ENCODE results near the gene INPP4A.
A peak's percentile ranks its signal among the peaks of the same experiment; 100 is the strongest.

Gene INPP4A

DNA sequence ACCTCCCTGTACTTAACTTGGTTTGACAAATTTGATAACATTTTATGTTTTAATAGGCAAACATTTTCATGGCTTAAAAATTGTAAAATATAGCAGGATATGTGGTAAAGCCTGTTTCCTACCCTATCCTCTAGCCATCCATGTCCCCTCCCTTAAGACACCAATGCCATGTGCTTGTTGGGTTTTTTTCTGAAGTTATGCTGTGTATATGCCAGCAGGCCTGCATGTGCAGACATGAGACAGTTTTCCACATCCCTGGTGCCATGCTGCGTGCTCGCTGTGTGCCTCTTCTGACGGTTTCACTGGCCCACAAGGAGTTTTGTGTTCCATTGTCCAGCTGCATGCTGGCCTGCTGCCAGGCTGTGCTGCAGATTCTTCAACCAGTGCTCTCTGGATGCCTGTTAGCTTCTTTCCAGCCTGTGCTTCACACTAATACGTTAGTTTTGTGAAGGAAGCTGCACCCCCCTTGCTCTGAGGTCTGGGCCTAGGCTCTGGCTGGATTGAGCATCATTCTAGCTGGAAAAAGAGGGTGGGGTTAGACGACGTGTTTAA lies 16.9 kb downstream of the INPP4A start:
- no peak for TF ChIP-seq POLR2AphosphoS5 (IDR thresholded peaks at IDR 0.05; ENCODE audit: borderline replicate concordance, low read depth, low read length)
- Histone ChIP-seq H3K9me3 (ENCODE audit: low read depth, low read length) (no peaks in the 10 kb centered on the region), H3K36me3 (ENCODE audit: insufficient read depth, low read length) (no peaks in the 10 kb centered on the region), H3K4me3 (no peak overlapping the region), H3K27ac (no peak overlapping the region), H3K9ac (ENCODE audit: insufficient read length) (no peak overlapping the region)
- DNase-seq (ENCODE audit: low read depth, low spot score) = no peak

DNA sequence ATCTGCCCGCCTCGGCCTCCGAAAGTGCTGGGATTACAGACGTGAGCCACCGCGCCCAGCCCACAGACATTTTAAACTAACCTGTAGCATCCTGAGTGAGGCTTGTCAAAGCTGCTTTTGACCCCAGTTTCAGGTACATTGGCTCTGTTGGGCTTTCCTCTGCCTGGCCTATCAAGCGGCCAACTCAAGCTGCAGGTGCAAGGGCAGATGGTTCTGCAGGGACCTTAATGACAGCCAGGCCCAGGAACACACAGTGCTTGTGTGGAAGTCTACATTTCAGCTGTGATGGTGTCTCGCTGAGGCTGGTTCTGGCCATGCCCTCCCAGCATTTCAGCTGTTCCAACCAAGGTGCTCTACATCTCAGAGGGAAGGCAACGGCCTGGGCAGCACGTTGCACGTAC lies 18.4 kb downstream of the INPP4A start:
- no peaks in the 10 kb centered on the region for H3K36me3 ChIP-seq (ENCODE audit: insufficient read depth, low read length)
- TF ChIP-seq FOXP2 (optimal IDR thresholded peaks at IDR 0.05; ENCODE audit: control extremely low read depth, extremely low read length, insufficient read depth) (no peak), POLR2AphosphoS5 (IDR thresholded peaks at IDR 0.05; ENCODE audit: borderline replicate concordance, low read depth, low read length) (no peak)
- H3K9me3 ChIP-seq (ENCODE audit: low read depth, low read length) = no peaks in the 10 kb centered on the region
- H3K9ac ChIP-seq (ENCODE audit: insufficient read length) = no peak overlapping the region
- H3K4me3 ChIP-seq = no peak overlapping the region
- no peak for DNase-seq (ENCODE audit: low read depth, low spot score)
- H3K27ac ChIP-seq = no peak overlapping the region

DNA sequence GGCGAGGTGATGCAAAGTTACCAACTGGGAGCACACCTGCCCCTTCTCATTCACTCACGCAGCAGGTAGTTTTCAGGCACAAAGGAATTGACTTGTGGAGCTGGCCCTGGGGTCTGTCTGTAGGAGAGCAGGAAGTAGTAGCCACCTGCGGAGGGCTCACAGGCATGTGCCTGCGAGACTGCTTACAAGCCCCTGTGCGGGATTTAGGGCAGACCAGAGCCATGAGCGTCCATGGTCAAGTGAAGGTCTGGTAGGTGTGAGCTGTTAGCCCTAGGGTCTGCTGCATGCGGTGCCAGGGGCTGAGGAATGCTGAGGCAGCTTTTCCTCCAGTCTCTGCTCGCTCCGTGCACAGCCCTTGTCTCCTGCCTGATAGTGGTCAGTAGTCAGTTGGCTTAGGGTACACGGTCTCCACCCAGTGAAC lies 18.9 kb downstream of the INPP4A start:
- Histone ChIP-seq H3K27ac (no peak overlapping the region), H3K9me3 (ENCODE audit: low read depth, low read length) (no peaks in the 10 kb centered on the region), H3K4me3 (no peak overlapping the region), H3K36me3 (ENCODE audit: insufficient read depth, low read length) (no peaks in the 10 kb centered on the region), H3K9ac (ENCODE audit: insufficient read length) (no peak overlapping the region)
- no peak for DNase-seq (ENCODE audit: low read depth, low spot score)
- no peak for TF ChIP-seq FOXP2 (optimal IDR thresholded peaks at IDR 0.05; ENCODE audit: control extremely low read depth, extremely low read length, insufficient read depth)
- TF ChIP-seq EZH2 (IDR thresholded peaks at IDR 0.05) = no peak
- no peak for TF ChIP-seq POLR2AphosphoS5 (IDR thresholded peaks at IDR 0.05; ENCODE audit: borderline replicate concordance, low read depth, low read length)

DNA sequence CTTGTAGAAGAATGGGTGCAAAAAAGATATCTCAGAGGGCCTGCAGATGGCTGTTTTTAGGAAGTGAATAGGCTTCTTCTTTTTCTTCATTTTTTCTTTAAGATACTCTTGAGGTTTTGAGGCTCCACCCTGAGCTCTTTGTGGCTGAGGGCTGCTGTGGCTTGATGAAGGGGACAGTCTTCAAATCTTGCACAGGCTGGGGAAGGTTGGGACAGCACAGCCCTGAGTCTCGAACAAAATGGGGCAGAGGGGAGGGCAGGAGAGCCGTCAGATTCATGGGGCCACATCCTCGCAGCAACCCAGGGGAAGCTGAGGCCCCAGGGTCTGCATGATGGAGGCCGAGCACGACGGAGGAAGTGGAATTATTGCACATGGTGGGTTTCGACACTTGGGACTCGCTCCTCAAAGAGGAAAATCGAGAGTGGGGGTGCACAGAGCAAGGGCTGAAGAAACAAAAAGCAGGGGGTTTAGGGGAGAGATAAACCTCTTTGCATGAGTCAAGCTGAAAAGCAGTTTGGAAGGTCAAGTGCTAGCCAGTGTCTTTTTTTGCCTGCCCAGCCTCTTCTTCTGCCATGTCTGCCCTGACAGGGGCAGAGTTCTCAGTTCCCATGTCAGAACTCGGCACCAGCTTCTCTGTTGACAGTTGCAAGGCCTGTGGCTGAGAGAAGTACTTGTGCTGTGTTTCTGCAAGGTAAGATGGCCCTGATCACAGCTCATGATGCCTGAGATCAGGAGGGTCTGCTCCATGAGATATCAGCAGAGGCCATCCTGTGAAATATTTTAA lies 19.5 kb downstream of the INPP4A start:
- H3K9ac ChIP-seq (ENCODE audit: insufficient read length) = no peak overlapping the region
- TF ChIP-seq FOXP2 (optimal IDR thresholded peaks at IDR 0.05; ENCODE audit: control extremely low read depth, extremely low read length, insufficient read depth) (no peak), POLR2AphosphoS5 (IDR thresholded peaks at IDR 0.05; ENCODE audit: borderline replicate concordance, low read depth, low read length) (no peak), EZH2 (IDR thresholded peaks at IDR 0.05) (no peak)
- H3K36me3 ChIP-seq (ENCODE audit: insufficient read depth, low read length) = no peaks in the 10 kb centered on the region
- H3K4me3 ChIP-seq = no peak overlapping the region
- no peaks in the 10 kb centered on the region for H3K9me3 ChIP-seq (ENCODE audit: low read depth, low read length)
- H3K27ac ChIP-seq = peak overlapping the region; percentile 82; the same call in 1 of the 2 replicates
- DNase-seq (ENCODE audit: low read depth, low spot score) = no peak

DNA sequence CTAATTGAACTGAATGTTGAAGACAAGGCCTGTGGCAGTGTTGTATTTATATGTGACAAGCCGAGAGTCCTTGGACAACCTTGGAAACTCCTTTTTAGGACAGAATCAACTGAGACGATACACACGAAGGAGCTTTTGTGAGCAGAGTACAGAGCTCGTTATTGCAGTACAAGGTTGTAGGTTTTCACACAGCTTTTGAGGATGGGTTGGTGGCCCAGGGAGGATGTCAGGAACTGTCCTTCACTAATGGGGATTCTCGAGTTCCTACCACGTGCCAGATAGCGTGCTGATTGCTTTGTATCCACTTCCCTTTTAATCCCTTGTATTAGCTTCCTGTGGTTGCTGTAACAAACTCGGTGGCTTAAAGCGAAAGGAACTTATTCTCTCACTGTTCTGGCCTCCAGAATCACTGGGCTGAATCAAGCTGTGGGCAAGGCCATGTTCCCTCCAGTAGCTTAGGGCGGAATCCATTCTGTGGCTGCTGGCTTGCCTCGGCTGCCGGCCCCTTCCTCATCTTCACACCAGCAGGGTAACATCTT lies 20.2 kb downstream of the INPP4A start:
- Histone ChIP-seq H3K27ac (peak overlapping the region; percentile 82; the same call in 1 of the 2 replicates), H3K4me3 (no peak overlapping the region), H3K9me3 (ENCODE audit: low read depth, low read length) (no peaks in the 10 kb centered on the region), H3K36me3 (ENCODE audit: insufficient read depth, low read length) (no peaks in the 10 kb centered on the region), H3K9ac (ENCODE audit: insufficient read length) (no peak overlapping the region)
- no peak for TF ChIP-seq EZH2 (IDR thresholded peaks at IDR 0.05)
- no peak for TF ChIP-seq POLR2AphosphoS5 (IDR thresholded peaks at IDR 0.05; ENCODE audit: borderline replicate concordance, low read depth, low read length)
- no peak for TF ChIP-seq FOXP2 (optimal IDR thresholded peaks at IDR 0.05; ENCODE audit: control extremely low read depth, extremely low read length, insufficient read depth)
- DNase-seq (ENCODE audit: low read depth, low spot score) = no peak

DNA sequence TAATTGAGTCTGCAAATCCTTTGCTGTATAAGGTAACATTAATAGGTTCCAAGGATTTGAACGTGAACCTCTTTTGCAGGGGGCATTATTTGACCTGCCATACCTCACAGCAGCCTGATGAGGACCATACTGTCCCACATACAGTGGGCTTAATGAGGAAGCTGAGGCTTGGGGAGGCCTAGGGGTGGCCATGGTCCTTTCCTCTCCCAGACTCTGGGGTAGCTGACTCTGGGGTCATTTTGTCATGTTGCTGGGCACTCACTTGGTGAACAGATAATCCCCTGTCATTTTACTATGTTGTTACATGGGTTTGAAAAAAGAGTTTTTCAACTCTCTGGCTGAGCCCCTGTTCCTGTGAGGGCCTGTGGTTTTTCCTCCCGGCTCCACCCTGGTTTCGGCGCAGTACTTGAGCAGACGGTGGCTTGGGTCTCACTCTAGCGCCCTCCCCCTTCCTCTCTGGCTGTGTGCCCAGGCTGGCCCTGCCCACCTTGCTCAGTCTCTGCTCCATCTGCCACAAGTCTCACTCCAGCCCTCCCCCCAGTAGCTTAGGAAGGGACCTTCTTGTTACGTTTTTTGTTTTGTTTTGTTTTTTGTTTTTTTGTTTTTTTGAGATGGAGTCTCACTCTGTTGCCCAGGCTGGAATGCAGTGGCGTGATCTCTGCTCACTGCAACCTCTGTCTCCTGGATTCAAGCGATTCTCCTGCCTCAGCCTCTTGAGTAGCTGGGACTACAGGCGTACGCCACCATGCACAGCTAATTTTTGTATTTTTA lies 21.0 kb downstream of the INPP4A start:
- Histone ChIP-seq H3K9me3 (ENCODE audit: low read depth, low read length) (no peaks in the 10 kb centered on the region), H3K4me3 (peak overlapping the region; percentile 58), H3K27ac (peak overlapping the region; percentile 82), H3K36me3 (ENCODE audit: insufficient read depth, low read length) (no peaks in the 10 kb centered on the region), H3K9ac (ENCODE audit: insufficient read length) (peak overlapping the region; percentile 42)
- TF ChIP-seq FOXP2 (optimal IDR thresholded peaks at IDR 0.05; ENCODE audit: control extremely low read depth, extremely low read length, insufficient read depth) (no peak), EZH2 (IDR thresholded peaks at IDR 0.05) (no peak), POLR2AphosphoS5 (IDR thresholded peaks at IDR 0.05; ENCODE audit: borderline replicate concordance, low read depth, low read length) (no peak)
- DNase-seq (ENCODE audit: low read depth, low spot score) = peak; percentile 39

DNA sequence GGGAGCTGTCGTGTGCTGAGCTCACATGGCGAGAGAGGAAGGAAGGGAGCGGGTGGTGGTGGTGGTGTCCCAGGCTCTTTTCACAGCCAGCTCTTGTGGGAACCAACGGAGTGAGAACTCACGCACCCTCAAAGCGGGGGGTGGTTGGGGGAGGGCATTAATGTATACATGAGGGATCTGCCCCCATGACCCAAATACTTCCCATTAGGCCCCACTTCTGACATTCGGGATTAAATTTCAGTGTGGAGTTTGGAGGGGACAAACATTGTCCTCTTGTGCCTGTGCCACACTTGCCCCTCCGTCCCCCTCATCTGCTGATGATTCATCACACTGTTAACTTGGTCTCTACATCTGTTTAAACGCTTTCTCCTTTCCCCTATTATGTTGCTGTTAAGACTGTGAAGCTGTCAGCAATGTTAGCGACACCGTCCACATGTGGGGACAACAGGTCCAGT lies 22.5 kb downstream of the INPP4A start:
- DNase-seq (ENCODE audit: low read depth, low spot score) = no peak
- H3K27ac ChIP-seq = no peak overlapping the region
- H3K36me3 ChIP-seq (ENCODE audit: insufficient read depth, low read length) = no peaks in the 10 kb centered on the region
- TF ChIP-seq POLR2AphosphoS5 (IDR thresholded peaks at IDR 0.05; ENCODE audit: borderline replicate concordance, low read depth, low read length) (no peak), FOXP2 (optimal IDR thresholded peaks at IDR 0.05; ENCODE audit: control extremely low read depth, extremely low read length, insufficient read depth) (no peak), EZH2 (IDR thresholded peaks at IDR 0.05) (no peak)
- H3K4me3 ChIP-seq = no peak overlapping the region
- no peak overlapping the region for H3K9ac ChIP-seq (ENCODE audit: insufficient read length)
- no peaks in the 10 kb centered on the region for H3K9me3 ChIP-seq (ENCODE audit: low read depth, low read length)

DNA sequence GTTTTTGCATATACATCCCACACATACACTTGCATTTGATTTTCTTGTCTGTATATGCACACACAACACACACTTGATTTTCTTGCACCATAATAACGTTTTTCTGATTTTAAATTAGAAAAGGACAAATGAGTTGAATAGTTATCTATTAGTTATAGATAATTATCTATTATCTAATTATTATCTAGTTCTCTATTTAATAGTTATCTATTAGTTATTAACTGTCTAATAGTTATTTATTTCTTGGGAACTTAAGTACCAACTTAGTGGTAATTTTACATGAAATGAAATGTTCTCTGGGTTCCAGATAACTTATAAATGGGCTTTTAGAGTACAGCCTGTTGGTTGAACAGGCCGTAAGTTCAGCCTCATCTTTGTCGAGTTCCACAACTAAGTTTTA lies 23.0 kb downstream of the INPP4A start:
- Histone ChIP-seq H3K9ac (ENCODE audit: insufficient read length) (no peak overlapping the region), H3K27ac (no peak overlapping the region), H3K36me3 (ENCODE audit: insufficient read depth, low read length) (no peaks in the 10 kb centered on the region), H3K4me3 (no peak overlapping the region), H3K9me3 (ENCODE audit: low read depth, low read length) (no peaks in the 10 kb centered on the region)
- no peak for DNase-seq (ENCODE audit: low read depth, low spot score)
- no peak for TF ChIP-seq FOXP2 (optimal IDR thresholded peaks at IDR 0.05; ENCODE audit: control extremely low read depth, extremely low read length, insufficient read depth)
- TF ChIP-seq POLR2AphosphoS5 (IDR thresholded peaks at IDR 0.05; ENCODE audit: borderline replicate concordance, low read depth, low read length) = no peak
- TF ChIP-seq EZH2 (IDR thresholded peaks at IDR 0.05) = no peak
